ENCODE data around the gene C2orf49. TPM values are rescaled to one million over a fixed set of nuclear protein-coding genes. Genes with fewer than 3 reads are reported as not detected.

The C2orf49 gene
- total RNA-seq, 2 donors from 2014 or later: 12.2 TPM

DNA sequence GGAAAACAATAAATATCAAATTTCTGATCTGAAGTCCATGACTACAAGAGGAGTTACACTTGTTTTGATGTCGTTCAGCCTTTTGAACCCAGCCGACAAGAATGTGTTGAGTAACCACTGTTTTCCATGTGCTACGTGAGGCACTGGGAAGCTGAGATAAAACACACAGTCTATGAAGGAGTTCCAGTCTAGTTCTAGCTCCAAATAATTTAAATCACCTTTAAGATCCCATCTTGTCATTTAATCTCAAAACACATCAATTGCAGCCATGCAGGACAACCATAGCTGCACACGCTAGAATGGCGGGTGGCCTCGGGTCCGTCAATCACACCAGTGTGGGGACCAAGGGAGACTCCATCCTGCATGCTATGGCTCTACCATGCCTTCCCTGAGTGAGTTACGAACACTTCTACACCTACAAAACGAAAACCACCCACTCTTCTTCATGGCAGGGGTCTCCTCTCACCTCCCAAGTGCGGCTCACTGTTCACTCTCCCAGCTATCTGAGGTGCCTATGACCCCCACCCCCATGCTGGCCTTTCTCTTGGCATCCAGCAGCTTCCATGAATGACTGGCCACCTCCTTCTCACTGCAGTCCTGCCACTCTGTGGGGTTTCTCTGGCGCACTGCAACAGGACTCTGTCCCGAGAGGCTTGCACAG lies 57.7 kb downstream of the C2orf49 start:
- ATAC-seq (no peak), DNase-seq (no peak)
- intact Hi-C loops (cut with DNase I, micrococcal nuclease): no loop called here

DNA sequence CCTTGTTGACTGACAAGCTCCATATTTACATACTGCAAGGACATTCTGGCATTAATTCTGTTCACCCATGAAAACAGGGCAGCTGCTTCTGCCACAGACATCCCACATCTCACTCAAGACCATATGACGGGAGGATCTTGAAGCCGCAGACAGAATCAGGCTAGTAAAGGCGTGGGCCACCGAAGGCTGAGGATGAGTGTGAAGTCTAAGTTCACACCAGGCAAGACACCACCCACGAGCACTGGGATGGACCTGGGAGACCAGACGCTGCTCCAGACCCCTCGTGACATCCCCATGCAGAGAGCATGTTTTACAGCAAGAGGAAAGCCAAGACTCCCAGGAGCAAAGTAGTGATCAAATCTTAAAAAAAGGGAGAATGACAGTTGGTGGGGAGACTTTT lies 58.4 kb downstream of the C2orf49 start:
- ATAC-seq (no peak), DNase-seq (no peak)
- intact Hi-C loops (cut with DNase I, micrococcal nuclease): no loop called here

DNA sequence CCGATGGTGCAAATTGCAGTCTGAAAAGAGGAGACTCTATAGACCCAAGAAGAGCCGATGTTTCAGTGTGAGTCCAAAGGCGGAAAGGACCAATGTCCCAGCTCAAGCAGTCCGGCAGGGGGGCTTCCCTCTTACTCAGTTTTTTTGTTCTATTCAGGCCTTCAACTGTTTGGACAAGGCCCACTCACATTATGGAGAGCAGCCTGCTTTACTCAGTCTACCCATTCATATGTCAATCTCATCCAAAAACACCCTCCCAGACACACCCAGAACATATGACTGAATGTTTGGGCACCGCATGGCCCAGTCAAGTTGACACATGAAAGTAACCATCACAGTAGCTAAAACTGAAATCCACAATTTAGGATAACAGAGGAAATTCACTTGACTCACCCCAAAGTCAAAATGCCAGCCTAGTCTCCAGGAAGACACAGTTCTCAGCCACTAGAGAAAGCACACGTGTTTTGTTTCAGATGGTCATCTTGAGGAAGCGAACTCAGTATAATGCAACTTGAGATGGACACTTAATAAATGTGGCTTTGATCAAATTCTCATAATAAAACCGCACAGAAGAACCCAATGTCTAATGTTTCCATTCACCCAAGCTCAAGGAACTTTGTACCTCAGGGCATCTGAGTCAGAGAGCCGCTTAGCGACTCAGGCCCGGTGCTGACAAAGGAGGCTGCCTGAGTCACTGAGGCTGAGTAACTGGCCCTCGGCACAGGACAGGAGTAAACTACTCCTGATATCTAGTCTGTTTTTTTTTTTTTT lies 59.1 kb downstream of the C2orf49 start:
- intact Hi-C loops (cut with DNase I, micrococcal nuclease): no loop called here
- peak; percentile 64 to 74 for DNase-seq
- peak; percentile 64 for ATAC-seq

DNA sequence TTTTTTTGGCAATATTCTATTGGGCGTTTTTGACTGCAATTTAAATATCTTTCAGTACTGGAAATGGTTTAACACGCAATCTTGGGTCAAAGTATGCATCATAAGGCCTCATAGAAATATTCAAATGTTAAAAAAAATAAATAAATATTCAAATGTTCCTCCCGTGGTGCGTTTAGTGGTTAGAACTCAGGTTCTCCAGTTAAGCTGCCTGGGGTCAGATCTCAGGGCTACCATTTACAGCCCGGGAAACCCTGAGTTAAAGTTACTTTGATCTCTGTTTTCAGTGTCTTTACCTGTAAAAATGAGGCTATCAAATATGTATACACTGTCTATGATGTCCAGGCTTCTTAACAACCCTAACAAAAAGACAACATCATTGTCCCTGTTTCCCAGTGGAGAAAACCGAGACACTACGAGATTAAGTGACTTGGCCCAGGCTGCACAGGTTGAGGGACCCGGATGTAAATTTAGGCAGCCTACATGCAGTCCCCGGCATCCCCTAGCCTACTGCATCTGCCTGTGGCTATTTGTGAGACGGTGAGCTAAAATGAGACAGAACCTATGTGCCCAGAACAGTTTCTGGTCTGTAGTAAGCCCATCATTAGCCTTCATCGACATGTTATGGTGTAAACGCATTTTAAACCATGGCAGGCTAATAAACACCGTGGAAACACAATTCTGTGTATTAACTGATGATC lies 59.8 kb downstream of the C2orf49 start:
- intact Hi-C loops (cut with DNase I, micrococcal nuclease): no loop called here
- no peak for ATAC-seq
- DNase-seq: no peak

DNA sequence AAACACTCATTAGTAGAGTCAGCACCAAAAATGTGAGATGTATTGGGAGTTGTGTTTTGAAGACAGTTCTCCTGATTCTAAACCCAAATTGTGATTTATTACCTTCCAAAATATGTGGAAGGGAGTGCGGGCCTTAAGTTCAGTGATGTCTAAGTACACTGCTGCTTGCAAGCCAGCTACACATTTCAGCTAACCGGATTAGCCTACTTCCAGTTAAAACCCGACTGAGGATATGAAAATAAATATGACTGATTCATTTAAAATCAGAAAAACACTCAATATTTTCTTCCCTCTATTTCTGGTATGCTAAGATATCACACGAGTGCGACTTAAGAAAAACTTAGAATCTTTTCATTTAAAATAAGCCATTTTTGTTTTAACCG lies 60.6 kb downstream of the C2orf49 start:
- intact Hi-C loops (cut with DNase I, micrococcal nuclease): no loop called here
- DNase-seq (no peak), ATAC-seq (peak; percentile 26)

DNA sequence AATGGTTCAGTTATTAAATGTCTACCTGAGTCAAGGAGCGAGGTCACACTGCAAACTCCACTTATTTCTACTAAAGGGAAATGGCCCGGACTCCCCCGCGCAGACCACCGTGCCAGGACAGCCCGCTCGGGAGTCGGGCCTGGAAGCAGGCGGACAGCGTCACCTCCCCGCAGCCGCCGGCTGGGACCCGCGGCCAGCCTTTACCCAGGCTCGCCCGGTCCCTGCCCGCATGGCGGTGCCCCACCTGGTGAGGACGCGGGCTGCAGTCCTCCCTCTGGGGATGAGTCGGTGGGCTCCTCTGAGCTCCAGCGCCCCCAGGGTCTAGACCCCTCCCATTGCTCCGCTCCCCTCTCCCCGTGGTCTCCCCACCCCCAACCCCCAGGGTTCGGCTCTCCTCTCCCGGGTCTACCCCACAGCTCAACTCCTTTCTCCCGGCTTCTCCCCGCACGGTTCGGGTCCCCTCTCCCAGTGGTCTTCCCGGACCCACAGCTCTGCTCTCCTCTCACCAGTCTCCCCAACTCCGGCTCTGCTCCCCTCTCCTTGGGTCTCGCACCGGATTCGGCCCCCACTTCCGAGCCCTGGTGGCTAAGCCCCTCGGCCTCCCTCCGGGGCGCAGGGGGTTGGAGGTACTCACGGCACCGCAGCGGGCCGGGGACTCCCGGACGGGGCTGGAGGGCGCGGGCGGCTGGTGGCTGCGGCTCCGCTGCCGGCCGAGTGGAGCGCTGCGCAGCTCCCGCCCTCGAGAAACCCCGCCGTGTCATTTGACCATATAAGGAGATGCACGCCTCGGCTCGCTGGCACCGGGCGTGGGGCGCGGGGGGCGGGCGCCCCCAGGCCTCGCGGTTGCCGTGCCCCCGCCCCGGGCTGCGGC lies 61.2 kb downstream of the C2orf49 start, which contains the start of gene FHL2:
FHL2 (minus strand) TSS at position 716 of the 871 bp plus-strand sequence. CDS start 12,535 bp downstream, outside the sequence.
- intact Hi-C loops (cut with DNase I, micrococcal nuclease): no loop called here
- DNase-seq (peak; percentile 68 to 80), ATAC-seq (peak; percentile 76)

Other genes starting within 250 kb of the C2orf49 start
- gene GPR45, start 95.8 kb upstream of the C2orf49 start, total RNA-seq: not detected
- gene TGFBRAP1, start 7.8 kb upstream of the C2orf49 start, total RNA-seq: 10 to 100 TPM; 16.8 to 19.7 TPM
- 100 to 1,000 TPM in 1 of 2 donors, 10 to 100 TPM in 1; 94.2 to 133 TPM for gene FHL2, start 61.5 kb downstream of the C2orf49 start, total RNA-seq

Measured in left colon (tissue), 2 donors.